VCaP (cell line): ENCODE measurements around the gene CTNNA1.

Experiments used
- H3K27ac ChIP-seq: fragments of 450-650 bp; 2 replicates; pipeline ENCODE4 v1.5.1; 2017
- TF ChIP-seq, protein P1 (sequence below): fragments of 450-650 bp; conservative IDR thresholded peaks from 2 replicates; pipeline ENCODE4 v1.5.1; 2017; ENCODE audit warnings: mild to moderate bottlenecking, moderate library complexity

Gene CTNNA1

DNA sequence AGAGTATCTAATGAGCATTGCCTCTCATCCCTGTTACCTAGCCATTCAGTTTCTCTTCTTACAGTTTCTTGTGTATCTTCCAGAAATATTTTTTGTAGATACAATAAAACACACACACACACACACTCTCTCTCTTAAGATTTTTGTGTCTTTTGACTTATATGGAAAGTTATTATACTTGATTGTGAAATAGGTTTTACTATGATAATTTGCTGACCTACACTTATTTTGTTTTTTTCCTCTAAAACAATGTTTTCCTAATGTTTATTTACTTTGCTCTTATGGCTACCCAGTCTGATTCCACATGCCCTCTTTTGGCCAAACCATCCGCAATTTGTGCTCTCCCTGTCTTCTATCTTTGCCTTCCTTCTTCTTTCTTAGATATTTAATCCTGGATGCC is 96.7 kb downstream of the CTNNA1 start:
- TF ChIP-seq, protein P1, sequence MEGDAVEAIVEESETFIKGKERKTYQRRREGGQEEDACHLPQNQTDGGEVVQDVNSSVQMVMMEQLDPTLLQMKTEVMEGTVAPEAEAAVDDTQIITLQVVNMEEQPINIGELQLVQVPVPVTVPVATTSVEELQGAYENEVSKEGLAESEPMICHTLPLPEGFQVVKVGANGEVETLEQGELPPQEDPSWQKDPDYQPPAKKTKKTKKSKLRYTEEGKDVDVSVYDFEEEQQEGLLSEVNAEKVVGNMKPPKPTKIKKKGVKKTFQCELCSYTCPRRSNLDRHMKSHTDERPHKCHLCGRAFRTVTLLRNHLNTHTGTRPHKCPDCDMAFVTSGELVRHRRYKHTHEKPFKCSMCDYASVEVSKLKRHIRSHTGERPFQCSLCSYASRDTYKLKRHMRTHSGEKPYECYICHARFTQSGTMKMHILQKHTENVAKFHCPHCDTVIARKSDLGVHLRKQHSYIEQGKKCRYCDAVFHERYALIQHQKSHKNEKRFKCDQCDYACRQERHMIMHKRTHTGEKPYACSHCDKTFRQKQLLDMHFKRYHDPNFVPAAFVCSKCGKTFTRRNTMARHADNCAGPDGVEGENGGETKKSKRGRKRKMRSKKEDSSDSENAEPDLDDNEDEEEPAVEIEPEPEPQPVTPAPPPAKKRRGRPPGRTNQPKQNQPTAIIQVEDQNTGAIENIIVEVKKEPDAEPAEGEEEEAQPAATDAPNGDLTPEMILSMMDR, result no peak

DNA sequence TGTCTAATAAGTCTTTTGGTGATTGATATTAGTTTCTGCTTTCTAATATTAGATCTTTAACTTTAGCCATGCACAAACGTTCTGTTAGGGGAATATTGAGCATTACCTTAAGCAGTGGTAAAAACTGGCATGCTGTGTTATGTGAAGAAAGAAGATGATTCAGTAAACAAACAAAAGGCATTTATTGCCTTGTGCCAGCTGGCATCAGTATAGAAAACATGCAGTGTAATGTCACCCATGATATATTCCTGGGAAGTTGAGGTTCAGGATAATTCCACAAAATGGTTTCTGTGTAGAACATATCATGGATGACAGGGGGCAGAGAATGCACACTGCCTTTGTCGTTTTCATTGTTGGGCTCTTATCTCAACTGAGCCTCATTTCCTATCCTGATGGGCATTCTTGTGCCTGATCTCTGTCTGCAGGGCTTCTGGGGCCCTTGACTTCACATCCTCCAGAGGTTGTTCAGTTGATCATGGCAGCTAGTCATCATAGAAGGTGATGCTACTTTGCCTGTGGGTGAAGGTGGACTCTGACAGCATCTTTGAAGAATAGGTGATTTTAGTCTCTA is 97.7 kb downstream of the CTNNA1 start:
- TF ChIP-seq, protein P1, result no peak

More for the DNA sequence above, 96.7 kb downstream of the CTNNA1 start:
- peak overlapping the region; percentile 53 for H3K27ac ChIP-seq

DNA sequence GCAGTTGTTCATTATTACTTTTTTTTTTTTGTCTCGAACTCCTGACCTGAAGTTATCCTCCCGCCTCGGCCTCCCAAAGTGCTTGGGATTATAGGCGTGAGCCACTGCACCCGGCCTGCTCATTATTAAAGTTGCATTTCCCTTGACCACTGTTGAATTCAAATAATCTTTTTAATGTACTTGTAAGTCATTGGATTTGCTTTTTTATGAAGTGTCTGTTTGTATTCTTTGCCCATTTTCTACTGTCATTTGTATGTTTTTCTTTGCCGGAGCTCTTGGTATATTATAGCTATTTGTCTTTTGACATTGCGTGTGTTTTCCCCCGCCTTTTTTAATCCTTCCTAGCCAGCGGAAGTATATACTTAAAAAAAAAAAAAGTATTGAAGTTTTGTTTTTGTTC is 99.9 kb downstream of the CTNNA1 start:
- TF ChIP-seq, protein P1, result no peak
- H3K27ac ChIP-seq, result no peak overlapping the region

More for the DNA sequence above, 97.7 kb downstream of the CTNNA1 start:
- peak overlapping the region; percentile 53; the same call in 1 of the 2 replicates for H3K27ac ChIP-seq

DNA sequence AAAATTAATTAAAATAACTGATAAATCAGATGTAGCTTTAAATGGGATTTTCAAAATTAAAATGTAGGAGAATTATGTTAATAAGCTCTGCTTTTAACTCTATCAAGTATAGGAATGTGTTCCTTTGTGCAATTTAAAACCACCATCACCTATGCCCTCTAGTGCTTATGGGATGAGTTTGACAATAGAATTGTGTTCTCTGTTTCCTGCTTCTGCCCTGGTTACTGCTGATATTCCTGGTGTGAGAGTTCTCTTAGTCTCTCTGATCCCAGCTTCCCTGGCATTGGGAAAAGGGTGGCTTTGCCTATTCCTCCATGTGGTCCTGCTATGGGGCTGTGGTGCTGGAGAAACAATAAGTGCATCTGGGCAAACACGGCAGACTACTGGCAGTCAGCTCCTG is 113.8 kb downstream of the CTNNA1 start:
- TF ChIP-seq, protein P1, result no peak
- no peak overlapping the region for H3K27ac ChIP-seq

DNA sequence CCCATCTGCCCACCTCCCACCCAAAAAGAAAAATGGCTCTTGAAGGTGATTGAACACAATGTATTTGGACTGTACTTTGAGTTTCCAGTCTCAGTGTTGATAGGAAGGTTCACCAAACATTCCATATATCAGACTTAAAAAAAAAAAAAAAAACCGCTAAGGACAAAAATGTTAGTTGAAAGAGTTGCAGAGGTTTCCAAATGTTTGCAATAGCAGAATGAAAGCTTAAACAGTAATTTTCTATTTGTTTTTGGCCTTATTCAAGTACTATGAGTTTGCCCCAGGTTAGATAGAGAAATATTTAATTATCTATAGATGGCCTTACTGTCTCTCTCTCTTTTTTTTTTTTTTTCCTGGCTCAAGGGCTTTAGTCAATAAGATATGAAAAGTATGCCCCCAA is 115.8 kb downstream of the CTNNA1 start:
- TF ChIP-seq, protein P1, result no peak

DNA sequence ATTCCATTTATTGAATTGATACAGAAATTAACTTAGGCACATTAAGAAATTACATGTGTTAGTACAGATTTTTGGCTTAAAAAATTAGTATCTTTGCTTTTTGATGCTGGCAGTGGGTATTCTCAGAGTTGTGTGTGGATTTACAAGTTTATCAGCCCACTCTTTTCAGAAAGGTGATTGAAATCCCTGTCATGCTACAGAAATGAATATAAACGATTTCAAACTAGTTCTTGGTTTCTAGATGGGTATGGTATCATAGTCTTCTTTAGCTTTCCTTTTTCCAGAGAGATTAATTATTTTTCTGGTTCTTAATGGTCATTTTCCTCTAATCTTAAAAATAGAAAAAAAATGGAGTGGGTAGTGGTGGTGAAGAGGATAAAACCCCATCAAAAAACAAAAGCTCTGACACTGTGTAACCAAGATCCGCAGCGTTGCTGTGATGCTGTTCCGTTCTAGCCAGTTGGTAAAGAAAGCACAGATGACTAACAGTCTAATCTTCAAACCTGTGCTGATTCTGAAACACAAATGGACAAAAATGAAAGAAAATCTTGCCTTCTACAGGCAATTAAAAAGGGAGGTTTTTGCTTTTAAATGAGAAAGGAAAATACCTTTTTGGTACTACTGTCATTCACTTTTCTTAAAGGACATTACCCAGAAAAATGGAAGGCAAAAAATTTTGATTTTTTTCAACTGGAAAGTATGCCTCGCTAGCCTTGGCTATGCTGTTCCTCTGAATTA is 116.7 kb downstream of the CTNNA1 start:
- H3K27ac ChIP-seq, result no peak overlapping the region
- TF ChIP-seq, protein P1, result no peak

More for the DNA sequence above, 115.8 kb downstream of the CTNNA1 start:
- no peak overlapping the region for H3K27ac ChIP-seq

DNA sequence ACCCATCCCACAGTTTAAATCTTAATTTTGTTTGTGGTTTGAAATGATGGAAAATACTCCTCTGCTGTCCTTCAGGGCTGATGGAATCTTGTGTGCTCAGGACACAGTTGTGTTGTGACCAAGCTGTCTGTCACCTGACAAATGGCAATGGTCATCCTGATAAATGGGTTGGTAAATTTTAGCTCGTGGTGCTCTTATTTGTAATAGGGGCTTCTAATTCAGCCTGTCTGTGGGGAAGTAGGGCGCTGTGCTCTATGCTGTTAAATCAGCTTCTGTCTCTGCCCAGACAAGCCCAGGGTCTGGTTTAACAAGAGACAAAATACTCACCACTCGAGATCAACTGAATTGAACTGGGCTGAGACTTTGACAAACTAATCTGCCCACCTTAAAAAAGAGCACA is 117.4 kb downstream of the CTNNA1 start:
- TF ChIP-seq, protein P1, result no peak
- H3K27ac ChIP-seq, result peak overlapping the region; percentile 26; the same call in 1 of the 2 replicates
